MM.1S (cell line): Measurements from ENCODE around the gene COX15.

Experiments used
- DNase-seq: peaks from one replicate; pipeline ENCODE4 v3.0.0-alpha.2; 2015
- H2AFZ ChIP-seq: fragments of 300-600 bp; sonication (generic); 2 replicates; pipeline ENCODE4 v1.6.0; 2016; ENCODE audit warnings: antibody characterized with exemption, low read length
- H3F3A ChIP-seq: fragments of 300-600 bp; sonication (generic); 2 replicates; pipeline ENCODE4 v1.6.1; 2016; ENCODE audit warnings: mild to moderate bottlenecking, antibody characterized with exemption, low read length, moderate library complexity, mixed read lengths; ENCODE audit not compliant: insufficient read depth
- H3K27ac ChIP-seq: fragments of 300-600 bp; sonication (generic); 2 replicates; pipeline ENCODE4 v1.5.1; 2016; ENCODE audit warnings: mild to moderate bottlenecking, low read length
- H3K27me3 ChIP-seq: fragments of 300-600 bp; sonication (generic); replicated peaks from 2 replicates; pipeline ENCODE4 v1.6.0; 2016; ENCODE audit warnings: low read length; ENCODE audit not compliant: insufficient read depth
- H3K36me3 ChIP-seq: fragments of 300-600 bp; sonication (generic); replicated peaks from 2 replicates; pipeline ENCODE4 v1.6.1; 2016; ENCODE audit warnings: mild to moderate bottlenecking, low read length, mixed read lengths; ENCODE audit not compliant: insufficient read depth
- H3K4me1 ChIP-seq: fragments of 300-600 bp; sonication (generic); 2 replicates; pipeline ENCODE4 v1.6.1; 2016; ENCODE audit warnings: low read length, mixed read lengths
- H3K4me2 ChIP-seq: fragments of 300-600 bp; sonication (generic); 2 replicates; pipeline ENCODE4 v1.6.0; 2016; ENCODE audit warnings: low read depth, low read length
- H3K4me3 ChIP-seq: fragments of 300-600 bp; sonication (generic); 2 replicates; pipeline ENCODE4 v1.5.1; 2016; ENCODE audit warnings: low read length, mixed read lengths
- H3K79me2 ChIP-seq: fragments of 300-600 bp; sonication (generic); 2 replicates; pipeline ENCODE4 v1.6.1; 2016; ENCODE audit warnings: mixed run types, low read length, mixed read lengths
- H3K9ac ChIP-seq: fragments of 300-600 bp; sonication (generic); 2 replicates; pipeline ENCODE4 v1.6.1; 2016; ENCODE audit warnings: low read length, mixed read lengths
- H3K9me2 ChIP-seq: fragments of 300-600 bp; sonication (generic); replicated peaks from 2 replicates; pipeline ENCODE4 v1.6.1; 2016; ENCODE audit warnings: mild to moderate bottlenecking, low read length, mixed read lengths; ENCODE audit not compliant: insufficient read depth
- H3K9me3 ChIP-seq: fragments of 300-600 bp; sonication (generic); replicated peaks from 2 replicates; pipeline ENCODE4 v1.6.1; 2016; ENCODE audit warnings: mild to moderate bottlenecking, low read length, mixed read lengths; ENCODE audit not compliant: insufficient read depth
- H4K20me1 ChIP-seq: fragments of 300-600 bp; sonication (generic); 2 replicates; pipeline ENCODE4 v1.6.1; 2016; ENCODE audit warnings: mild to moderate bottlenecking, low read length, moderate library complexity, mixed read lengths; ENCODE audit not compliant: insufficient read depth
- EZH2 ChIP-seq: fragments of 300-600 bp; sonication (generic); optimal IDR thresholded peaks from 2 replicates; pipeline ENCODE3; 2017; ENCODE audit warnings: low read depth, mild to moderate bottlenecking, antibody characterized with exemption, low read length, mixed read lengths
- EZH2phosphoT487 ChIP-seq: fragments of 300-600 bp; sonication (generic); IDR thresholded peaks from 2 replicates; pipeline ENCODE4 v1.6.1; 2018; ENCODE audit warnings: antibody characterized with exemption, low read length
- TF ChIP-seq, protein P1 (sequence below): fragments of 300-600 bp; sonication (generic); IDR thresholded peaks from 2 replicates; pipeline ENCODE4 v1.5.1; 2016; ENCODE audit warnings: antibody characterized with exemption, low read length, mixed read lengths

Gene COX15

DNA sequence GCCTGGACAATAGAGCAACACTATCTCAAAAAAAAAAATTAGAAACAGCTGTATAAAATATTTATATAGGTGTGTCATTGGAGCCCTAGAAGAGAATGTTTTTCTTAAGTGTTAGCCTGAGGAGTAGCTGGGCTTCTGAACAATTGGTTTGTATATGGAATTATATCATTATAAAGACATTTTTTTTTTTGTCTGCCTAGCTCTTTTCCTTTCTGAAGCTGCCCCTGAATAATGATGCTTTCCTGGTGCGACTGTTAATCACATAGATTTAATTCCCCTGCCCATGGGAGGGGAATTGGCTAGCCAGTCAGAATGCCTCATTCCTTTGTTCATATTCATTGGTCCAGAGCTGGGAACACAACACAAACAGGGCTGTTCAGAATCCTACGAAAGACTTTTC lies 36.6 kb upstream of the COX15 start:
- no peaks in the 10 kb centered on the region for H3K36me3 ChIP-seq
- TF ChIP-seq, protein P1, sequence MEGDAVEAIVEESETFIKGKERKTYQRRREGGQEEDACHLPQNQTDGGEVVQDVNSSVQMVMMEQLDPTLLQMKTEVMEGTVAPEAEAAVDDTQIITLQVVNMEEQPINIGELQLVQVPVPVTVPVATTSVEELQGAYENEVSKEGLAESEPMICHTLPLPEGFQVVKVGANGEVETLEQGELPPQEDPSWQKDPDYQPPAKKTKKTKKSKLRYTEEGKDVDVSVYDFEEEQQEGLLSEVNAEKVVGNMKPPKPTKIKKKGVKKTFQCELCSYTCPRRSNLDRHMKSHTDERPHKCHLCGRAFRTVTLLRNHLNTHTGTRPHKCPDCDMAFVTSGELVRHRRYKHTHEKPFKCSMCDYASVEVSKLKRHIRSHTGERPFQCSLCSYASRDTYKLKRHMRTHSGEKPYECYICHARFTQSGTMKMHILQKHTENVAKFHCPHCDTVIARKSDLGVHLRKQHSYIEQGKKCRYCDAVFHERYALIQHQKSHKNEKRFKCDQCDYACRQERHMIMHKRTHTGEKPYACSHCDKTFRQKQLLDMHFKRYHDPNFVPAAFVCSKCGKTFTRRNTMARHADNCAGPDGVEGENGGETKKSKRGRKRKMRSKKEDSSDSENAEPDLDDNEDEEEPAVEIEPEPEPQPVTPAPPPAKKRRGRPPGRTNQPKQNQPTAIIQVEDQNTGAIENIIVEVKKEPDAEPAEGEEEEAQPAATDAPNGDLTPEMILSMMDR = no peak
- no peak for TF ChIP-seq EZH2phosphoT487
- TF ChIP-seq EZH2 = no peak
- no peaks in the 10 kb centered on the region for H3F3A ChIP-seq
- no peaks in the 10 kb centered on the region for H3K79me2 ChIP-seq
- no peak overlapping the region for H3K4me3 ChIP-seq
- no peaks in the 10 kb centered on the region for H3K27me3 ChIP-seq
- H3K27ac ChIP-seq = no peak overlapping the region
- H4K20me1 ChIP-seq = no peaks in the 10 kb centered on the region
- no peak for DNase-seq
- no peak overlapping the region for H3K4me2 ChIP-seq
- H3K4me1 ChIP-seq = no peaks in the 10 kb centered on the region
- no peaks in the 10 kb centered on the region for H3K9me3 ChIP-seq
- no peak overlapping the region for H2AFZ ChIP-seq
- H3K9me2 ChIP-seq = no peaks in the 10 kb centered on the region
- no peak overlapping the region for H3K9ac ChIP-seq

DNA sequence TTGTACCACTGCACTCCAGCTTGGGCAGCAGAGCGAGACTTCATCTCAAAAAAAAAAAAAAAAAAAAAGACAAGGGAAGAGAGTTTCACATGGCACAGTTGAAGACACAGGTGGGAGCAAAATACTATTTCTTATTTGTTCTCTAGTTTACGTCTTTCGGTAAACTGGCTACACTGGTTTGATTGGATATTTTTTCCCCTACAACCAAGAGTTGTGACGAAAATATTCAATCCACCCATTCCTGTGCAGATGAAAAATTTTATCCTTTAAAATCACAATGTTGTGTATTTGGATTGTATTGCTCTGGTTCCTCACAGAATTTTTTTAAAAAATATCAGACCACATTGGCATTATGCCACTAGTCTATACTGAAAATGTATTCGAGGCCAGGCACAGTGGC lies 36.0 kb upstream of the COX15 start:
- no peaks in the 10 kb centered on the region for H3K27me3 ChIP-seq
- TF ChIP-seq EZH2phosphoT487 = no peak
- no peak for TF ChIP-seq EZH2
- TF ChIP-seq, protein P1 = no peak

DNA sequence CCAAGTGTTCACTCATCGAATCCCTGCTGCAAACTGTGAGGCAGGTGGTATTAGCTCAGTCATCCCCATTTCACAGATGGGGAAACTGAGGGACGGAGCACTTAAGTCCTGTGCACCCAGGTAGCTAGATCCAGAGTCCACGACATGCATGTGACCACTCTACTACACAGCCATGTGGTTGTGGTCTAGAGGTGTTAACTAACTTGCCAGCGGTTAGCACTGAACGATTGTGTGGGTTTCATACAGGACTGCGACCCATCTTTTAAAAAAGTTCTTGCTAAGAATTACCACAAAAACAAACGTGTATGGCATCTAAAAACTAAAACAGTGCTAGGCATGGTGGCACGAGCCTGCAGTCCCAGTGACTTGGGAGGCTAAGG lies 34.4 kb upstream of the COX15 start:
- Histone ChIP-seq H3K27ac (no peak overlapping the region), H3K9me3 (no peaks in the 10 kb centered on the region), H3K79me2 (no peaks in the 10 kb centered on the region), H3K4me2 (no peak overlapping the region), H3K9ac (no peak overlapping the region), H3K27me3 (no peaks in the 10 kb centered on the region), H3K36me3 (no peaks in the 10 kb centered on the region), H3F3A (no peaks in the 10 kb centered on the region), H3K4me3 (no peak overlapping the region), H3K9me2 (no peaks in the 10 kb centered on the region), H4K20me1 (no peaks in the 10 kb centered on the region), H2AFZ (no peak overlapping the region), H3K4me1 (no peaks in the 10 kb centered on the region)
- DNase-seq = no peak
- TF ChIP-seq EZH2 (no peak), EZH2phosphoT487 (no peak)
- TF ChIP-seq, protein P1 = no peak

More for the DNA sequence above, 36.0 kb upstream of the COX15 start:
- no peak overlapping the region for H3K9ac ChIP-seq
- no peak overlapping the region for H3K4me3 ChIP-seq
- no peaks in the 10 kb centered on the region for H3K79me2 ChIP-seq
- H3K4me2 ChIP-seq = no peak overlapping the region
- no peaks in the 10 kb centered on the region for H3K9me2 ChIP-seq
- no peaks in the 10 kb centered on the region for H4K20me1 ChIP-seq
- H3F3A ChIP-seq = no peaks in the 10 kb centered on the region
- no peak overlapping the region for H2AFZ ChIP-seq
- H3K36me3 ChIP-seq = no peaks in the 10 kb centered on the region
- H3K27ac ChIP-seq = no peak overlapping the region
- no peaks in the 10 kb centered on the region for H3K9me3 ChIP-seq
- H3K4me1 ChIP-seq = no peaks in the 10 kb centered on the region
- no peak for DNase-seq
